Measurements from ENCODE around the gene ZFP64.

The ZFP64 gene

GRCh38 chr20:52104546-52105441 lies 86.8 kb downstream of the ZFP64 start (continued):
- peak; percentile 49 for TF ChIP-seq ZFHX2 (tag by site-specific recombination; conservative IDR thresholded peaks at IDR 0.05)
- TF ChIP-seq TSHZ1 (tag by site-specific recombination; IDR thresholded peaks at IDR 0.05; ENCODE audit: borderline replicate concordance): peak; percentile 95
- TF ChIP-seq ZNF266 (tag by site-specific recombination; IDR thresholded peaks at IDR 0.05; ENCODE audit: low read depth): no peak
- peak; percentile 50; the same call in 1 of the 2 replicates for TF ChIP-seq ZBTB17 (tag by site-specific recombination; IDR thresholded peaks at IDR 0.05)
- TF ChIP-seq ZNF404 (tag by site-specific recombination; IDR thresholded peaks at IDR 0.05): no peak
- TF ChIP-seq, protein P1, sequence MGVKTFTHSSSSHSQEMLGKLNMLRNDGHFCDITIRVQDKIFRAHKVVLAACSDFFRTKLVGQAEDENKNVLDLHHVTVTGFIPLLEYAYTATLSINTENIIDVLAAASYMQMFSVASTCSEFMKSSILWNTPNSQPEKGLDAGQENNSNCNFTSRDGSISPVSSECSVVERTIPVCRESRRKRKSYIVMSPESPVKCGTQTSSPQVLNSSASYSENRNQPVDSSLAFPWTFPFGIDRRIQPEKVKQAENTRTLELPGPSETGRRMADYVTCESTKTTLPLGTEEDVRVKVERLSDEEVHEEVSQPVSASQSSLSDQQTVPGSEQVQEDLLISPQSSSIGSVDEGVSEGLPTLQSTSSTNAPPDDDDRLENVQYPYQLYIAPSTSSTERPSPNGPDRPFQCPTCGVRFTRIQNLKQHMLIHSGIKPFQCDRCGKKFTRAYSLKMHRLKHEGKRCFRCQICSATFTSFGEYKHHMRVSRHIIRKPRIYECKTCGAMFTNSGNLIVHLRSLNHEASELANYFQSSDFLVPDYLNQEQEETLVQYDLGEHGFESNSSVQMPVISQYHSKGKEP (tag by site-specific recombination; IDR thresholded peaks at IDR 0.05): peak; percentile 75
- TF ChIP-seq ZNF629 (tag by site-specific recombination; IDR thresholded peaks at IDR 0.05): peak; percentile 28; the same call in 1 of the 2 replicates
- TF ChIP-seq ZSCAN18 (tag by site-specific recombination; IDR thresholded peaks at IDR 0.05): no peak
- peak; percentile 47; the same call in 1 of the 2 replicates for TF ChIP-seq ZNF398 (tag by site-specific recombination; IDR thresholded peaks at IDR 0.05)
- peak; percentile 85; the same call in 1 of the 2 replicates for TF ChIP-seq ZNF610 (tag by site-specific recombination; IDR thresholded peaks at IDR 0.05; ENCODE audit: borderline replicate concordance)
- TF ChIP-seq ZNF596 (tag by site-specific recombination; IDR thresholded peaks at IDR 0.05): peak; percentile 33; the same call in 1 of the 2 replicates
- peak; percentile 40 for TF ChIP-seq ZXDB (tag by site-specific recombination; IDR thresholded peaks at IDR 0.05)
- no peak for TF ChIP-seq ZNF155 (tag by site-specific recombination; IDR thresholded peaks at IDR 0.05)
- no peak for TF ChIP-seq SP7 (tag by site-specific recombination; IDR thresholded peaks at IDR 0.05)
- peak; percentile 88 for TF ChIP-seq ZIC2 (tag by site-specific recombination; IDR thresholded peaks at IDR 0.05)
- peak; percentile 57; the same call in 1 of the 2 replicates for TF ChIP-seq ZNF324 (tag by site-specific recombination; IDR thresholded peaks at IDR 0.05)
- TF ChIP-seq ZSCAN30 (tag by site-specific recombination; IDR thresholded peaks at IDR 0.05): peak; percentile 70; the same call in 1 of the 2 replicates
- no peak for TF ChIP-seq ZNF707 (tag by site-specific recombination; IDR thresholded peaks at IDR 0.05)
- 0 out of 2 replicates have a peak, but pooled peaks have one; percentile 47 for TF ChIP-seq ZNF677 (tag by site-specific recombination; IDR thresholded peaks at IDR 0.05)
- peak; percentile 91 for TF ChIP-seq IKZF3 (tag by site-specific recombination; IDR thresholded peaks at IDR 0.05)
- TF ChIP-seq, protein P2, sequence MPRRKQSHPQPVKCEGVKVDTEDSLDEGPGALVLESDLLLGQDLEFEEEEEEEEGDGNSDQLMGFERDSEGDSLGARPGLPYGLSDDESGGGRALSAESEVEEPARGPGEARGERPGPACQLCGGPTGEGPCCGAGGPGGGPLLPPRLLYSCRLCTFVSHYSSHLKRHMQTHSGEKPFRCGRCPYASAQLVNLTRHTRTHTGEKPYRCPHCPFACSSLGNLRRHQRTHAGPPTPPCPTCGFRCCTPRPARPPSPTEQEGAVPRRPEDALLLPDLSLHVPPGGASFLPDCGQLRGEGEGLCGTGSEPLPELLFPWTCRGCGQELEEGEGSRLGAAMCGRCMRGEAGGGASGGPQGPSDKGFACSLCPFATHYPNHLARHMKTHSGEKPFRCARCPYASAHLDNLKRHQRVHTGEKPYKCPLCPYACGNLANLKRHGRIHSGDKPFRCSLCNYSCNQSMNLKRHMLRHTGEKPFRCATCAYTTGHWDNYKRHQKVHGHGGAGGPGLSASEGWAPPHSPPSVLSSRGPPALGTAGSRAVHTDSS (tag by site-specific recombination; IDR thresholded peaks at IDR 0.05): peak; percentile 42; the same call in 1 of the 2 replicates
- TF ChIP-seq EGR2 (tag by site-specific recombination; IDR thresholded peaks at IDR 0.05; ENCODE audit: low read depth): 0 out of 2 replicates have a peak, but pooled peaks have one; percentile 5
- 0 out of 2 replicates have a peak, but pooled peaks have one; percentile 16 for TF ChIP-seq BCL11A (tag by site-specific recombination; IDR thresholded peaks at IDR 0.05; ENCODE audit: low read depth)
- TF ChIP-seq, protein P3, sequence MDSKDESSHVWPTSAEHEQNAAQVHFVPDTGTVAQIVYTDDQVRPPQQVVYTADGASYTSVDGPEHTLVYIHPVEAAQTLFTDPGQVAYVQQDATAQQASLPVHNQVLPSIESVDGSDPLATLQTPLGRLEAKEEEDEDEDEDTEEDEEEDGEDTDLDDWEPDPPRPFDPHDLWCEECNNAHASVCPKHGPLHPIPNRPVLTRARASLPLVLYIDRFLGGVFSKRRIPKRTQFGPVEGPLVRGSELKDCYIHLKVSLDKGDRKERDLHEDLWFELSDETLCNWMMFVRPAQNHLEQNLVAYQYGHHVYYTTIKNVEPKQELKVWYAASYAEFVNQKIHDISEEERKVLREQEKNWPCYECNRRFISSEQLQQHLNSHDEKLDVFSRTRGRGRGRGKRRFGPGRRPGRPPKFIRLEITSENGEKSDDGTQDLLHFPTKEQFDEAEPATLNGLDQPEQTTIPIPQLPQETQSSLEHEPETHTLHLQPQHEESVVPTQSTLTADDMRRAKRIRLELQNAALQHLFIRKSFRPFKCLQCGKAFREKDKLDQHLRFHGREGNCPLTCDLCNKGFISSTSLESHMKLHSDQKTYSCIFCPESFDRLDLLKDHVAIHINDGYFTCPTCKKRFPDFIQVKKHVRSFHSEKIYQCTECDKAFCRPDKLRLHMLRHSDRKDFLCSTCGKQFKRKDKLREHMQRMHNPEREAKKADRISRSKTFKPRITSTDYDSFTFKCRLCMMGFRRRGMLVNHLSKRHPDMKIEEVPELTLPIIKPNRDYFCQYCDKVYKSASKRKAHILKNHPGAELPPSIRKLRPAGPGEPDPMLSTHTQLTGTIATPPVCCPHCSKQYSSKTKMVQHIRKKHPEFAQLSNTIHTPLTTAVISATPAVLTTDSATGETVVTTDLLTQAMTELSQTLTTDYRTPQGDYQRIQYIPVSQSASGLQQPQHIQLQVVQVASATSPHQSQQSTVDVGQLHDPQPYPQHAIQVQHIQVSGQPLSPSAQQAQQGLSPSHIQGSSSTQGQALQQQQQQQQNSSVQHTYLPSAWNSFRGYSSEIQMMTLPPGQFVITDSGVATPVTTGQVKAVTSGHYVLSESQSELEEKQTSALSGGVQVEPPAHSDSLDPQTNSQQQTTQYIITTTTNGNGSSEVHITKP (tag by site-specific recombination; IDR thresholded peaks at IDR 0.05): peak; percentile 20; the same call in 1 of the 2 replicates

Measured in HEK293 (cell line).